B cell (primary cell): ENCODE data around the gene GOLGA6L2.
"Not testable (repeated sequence)": the region's sequence is repeated elsewhere in the genome, so short reads cannot be mapped to it uniquely, and the experiment has no call there.

Experiments used
- EZH2 ChIP-seq: IDR thresholded peaks from 2 replicates; pipeline ENCODE4 v1.6.1; 2012; ENCODE audit warnings: borderline replicate concordance, low read depth, mild to moderate bottlenecking, moderate library complexity, low read length; ENCODE audit not compliant: insufficient read depth, poor library complexity, severe bottlenecking
- TF ChIP-seq, protein P1 (sequence below): fragments of 200-600 bp; IDR thresholded peaks from one replicate; pipeline ENCODE4 v1.8.0; 2022; ENCODE audit warnings: antibody characterized with exemption, mild to moderate bottlenecking

DNA sequence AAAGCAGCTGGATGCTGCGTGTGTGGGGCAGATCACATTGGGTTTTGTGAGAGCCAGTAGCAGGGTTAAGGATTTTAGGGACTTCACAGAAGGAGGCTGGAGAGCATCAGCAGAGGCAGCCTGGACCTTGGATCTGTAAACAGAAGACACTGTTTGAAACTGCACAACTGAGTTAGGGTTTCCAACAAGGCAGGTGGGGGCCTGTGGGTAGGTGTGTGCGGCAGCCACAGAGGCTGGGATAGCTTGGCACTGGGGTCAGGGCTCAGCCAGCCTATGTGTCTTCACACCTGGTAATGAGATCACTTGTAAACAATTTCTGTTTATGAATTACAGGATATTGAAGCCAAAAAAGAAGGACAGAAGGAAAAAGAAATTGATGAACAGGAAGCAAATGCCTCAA lies 12.3 kb downstream of the GOLGA6L2 start:
- TF ChIP-seq, protein P1, sequence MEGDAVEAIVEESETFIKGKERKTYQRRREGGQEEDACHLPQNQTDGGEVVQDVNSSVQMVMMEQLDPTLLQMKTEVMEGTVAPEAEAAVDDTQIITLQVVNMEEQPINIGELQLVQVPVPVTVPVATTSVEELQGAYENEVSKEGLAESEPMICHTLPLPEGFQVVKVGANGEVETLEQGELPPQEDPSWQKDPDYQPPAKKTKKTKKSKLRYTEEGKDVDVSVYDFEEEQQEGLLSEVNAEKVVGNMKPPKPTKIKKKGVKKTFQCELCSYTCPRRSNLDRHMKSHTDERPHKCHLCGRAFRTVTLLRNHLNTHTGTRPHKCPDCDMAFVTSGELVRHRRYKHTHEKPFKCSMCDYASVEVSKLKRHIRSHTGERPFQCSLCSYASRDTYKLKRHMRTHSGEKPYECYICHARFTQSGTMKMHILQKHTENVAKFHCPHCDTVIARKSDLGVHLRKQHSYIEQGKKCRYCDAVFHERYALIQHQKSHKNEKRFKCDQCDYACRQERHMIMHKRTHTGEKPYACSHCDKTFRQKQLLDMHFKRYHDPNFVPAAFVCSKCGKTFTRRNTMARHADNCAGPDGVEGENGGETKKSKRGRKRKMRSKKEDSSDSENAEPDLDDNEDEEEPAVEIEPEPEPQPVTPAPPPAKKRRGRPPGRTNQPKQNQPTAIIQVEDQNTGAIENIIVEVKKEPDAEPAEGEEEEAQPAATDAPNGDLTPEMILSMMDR = not testable (repeated sequence)
- TF ChIP-seq EZH2 = not testable (repeated sequence)
